BLaER1 treated with 17β-estradiol and CSF1 and Interleukin-3, amounts not matched to agents 10 nM and 100 nM (cell line): Measurements from ENCODE around the gene GALNT18.
A peak's percentile ranks its signal among the peaks of the same experiment; 100 is the strongest.
"Not testable (repeated sequence)": the region's sequence is repeated elsewhere in the genome, so short reads cannot be mapped to it uniquely, and the experiment has no call there.

Experiments
- H3K27ac ChIP-seq, 11 experiments: shearing (Covaris generic); formaldehyde crosslinking; 2 replicates each; pipeline ENCODE4 v1.8.1; 2022
- H3K27me3 ChIP-seq, 11 experiments: shearing (Covaris generic); formaldehyde crosslinking; 2 replicates each; pipeline ENCODE4 v1.8.1; 2022
- H3K36me3 ChIP-seq, 11 experiments: shearing (Covaris generic); formaldehyde crosslinking; 2 replicates each; pipeline ENCODE4 v1.8.1; 2022
- H3K4me1 ChIP-seq, 10 experiments: shearing (Covaris generic); formaldehyde crosslinking; 2 replicates each; pipeline ENCODE4 v1.8.1; 2022
- H3K4me2 ChIP-seq, 11 experiments: shearing (Covaris generic); formaldehyde crosslinking; 2 replicates each; pipeline ENCODE4 v1.8.1; 2022
- H3K4me3 ChIP-seq, 10 experiments: shearing (Covaris generic); formaldehyde crosslinking; 2 replicates each; pipeline ENCODE4 v1.8.1; 2022
- H3K9ac ChIP-seq, 11 experiments: shearing (Covaris generic); formaldehyde crosslinking; 2 replicates each; pipeline ENCODE4 v1.8.1; 2022
- H3K9me3 ChIP-seq, 11 experiments: shearing (Covaris generic); formaldehyde crosslinking; replicated peaks in 1 of 11; 2 replicates each; pipeline ENCODE4 v1.8.1; 2022
- H4K20me1 ChIP-seq, 11 experiments: shearing (Covaris generic); formaldehyde crosslinking; 2 replicates each; pipeline ENCODE4 v1.8.1; 2022
- Cebpa-rat ChIP-seq, 11 experiments: shearing (Covaris generic); IDR thresholded peaks; 2 replicates each; pipeline ENCODE4 v1.8.1; 2022

The GALNT18 gene

GRCh38 chr11:11370255-11370961, 251.4 kb downstream of the GALNT18 start:
- H4K20me1 ChIP-seq: 0 out of 22 replicates have a peak, but pooled peaks cover 0 to 3% (median 0%) of the 10 kb centered on the region in 11 experiments
- no peak overlapping the region for H3K4me3 ChIP-seq
- H3K9ac ChIP-seq: no peak overlapping the region
- peaks cover 0 to 9% (median 0%) of the 10 kb centered on the region in 11 experiments; a peak in 1 of 22 replicates for H3K9me3 ChIP-seq
- H3K4me2 ChIP-seq: peak overlapping the region in 3 of 11 experiments; percentile 2 to 59 (median 38); a peak in 5 of 22 replicates
- no peak for TF ChIP-seq Cebpa-rat (IDR thresholded peaks at IDR 0.05)
- H3K4me1 ChIP-seq: peaks cover 0 to 17% (median 0%) of the 10 kb centered on the region in 10 experiments; a peak in 5 of 20 replicates
- no peaks in the 10 kb centered on the region for H3K36me3 ChIP-seq
- H3K27me3 ChIP-seq: no peaks in the 10 kb centered on the region; a peak in 1 of 22 replicates
- H3K27ac ChIP-seq: no peak overlapping the region

- TF ChIP-seq Cebpa-rat (IDR thresholded peaks at IDR 0.05): no peak
These were observed 255.0 kb downstream of the GALNT18 start for GRCh38 chr11:11366793-11367192.

GRCh38 chr11:11363674-11364073, 258.1 kb downstream of the GALNT18 start:
- Histone ChIP-seq H3K9ac (no peak overlapping the region), H3K4me2 (no peak overlapping the region), H3K36me3 (no peaks in the 10 kb centered on the region), H3K4me1 (no peaks in the 10 kb centered on the region), H3K27me3 (no peaks in the 10 kb centered on the region), H4K20me1 (no peaks in the 10 kb centered on the region), H3K4me3 (no peak overlapping the region), H3K9me3 (peaks cover 0 to 9% (median 0%) of the 10 kb centered on the region in 11 experiments; a peak in 1 of 22 replicates), H3K27ac (no peak overlapping the region)
- TF ChIP-seq Cebpa-rat (IDR thresholded peaks at IDR 0.05): no peak

More at GRCh38 chr11:11366793-11367192, 255.0 kb downstream of the GALNT18 start:
- H3K4me2 ChIP-seq: no peak overlapping the region
- no peaks in the 10 kb centered on the region for H3K27me3 ChIP-seq
- peaks cover 0 to 17% (median 0%) of the 10 kb centered on the region in 10 experiments; a peak in 5 of 20 replicates for H3K4me1 ChIP-seq
- no peak overlapping the region for H3K9ac ChIP-seq
- no peak overlapping the region for H3K27ac ChIP-seq
- peaks cover 0 to 9% (median 0%) of the 10 kb centered on the region in 11 experiments; a peak in 1 of 22 replicates for H3K9me3 ChIP-seq
- H4K20me1 ChIP-seq: no peaks in the 10 kb centered on the region
- no peaks in the 10 kb centered on the region for H3K36me3 ChIP-seq
- H3K4me3 ChIP-seq: no peak overlapping the region

- Histone ChIP-seq H3K9me3 (no peaks in the 10 kb centered on the region), H3K9ac (no peak overlapping the region), H3K4me2 (no peak overlapping the region), H3K36me3 (no peaks in the 10 kb centered on the region), H4K20me1 (no peaks in the 10 kb centered on the region), H3K4me1 (no peaks in the 10 kb centered on the region), H3K27ac (no peak overlapping the region), H3K4me3 (no peak overlapping the region), H3K27me3 (no peaks in the 10 kb centered on the region)
- no peak for TF ChIP-seq Cebpa-rat (IDR thresholded peaks at IDR 0.05)
These were observed 262.2 kb downstream of the GALNT18 start for GRCh38 chr11:11359611-11360010.

- TF ChIP-seq Cebpa-rat (IDR thresholded peaks at IDR 0.05): no peak
- no peak overlapping the region for H3K27ac ChIP-seq
- no peak overlapping the region for H3K9ac ChIP-seq
- no peaks in the 10 kb centered on the region for H3K4me1 ChIP-seq
- no peak overlapping the region for H3K4me2 ChIP-seq
- no peaks in the 10 kb centered on the region for H3K9me3 ChIP-seq
- H3K27me3 ChIP-seq: no peaks in the 10 kb centered on the region
- no peak overlapping the region for H3K4me3 ChIP-seq
- H4K20me1 ChIP-seq: no peaks in the 10 kb centered on the region
- H3K36me3 ChIP-seq: no peaks in the 10 kb centered on the region
These were observed 265.0 kb downstream of the GALNT18 start for GRCh38 chr11:11356842-11357241.

GRCh38 chr11:11352878-11353277, 268.9 kb downstream of the GALNT18 start, which contains the start of gene CSNK2A3:
Gene CSNK2A3, minus strand, starts transcription at chr11:11353250. Its CDS starts 131 bp downstream, at chr11:11353119.
- not testable (repeated sequence) for H3K27me3 ChIP-seq, H3K9me3 ChIP-seq, H3K4me2 ChIP-seq, H3K27ac ChIP-seq, H3K4me3 ChIP-seq, H3K4me1 ChIP-seq, H3K36me3 ChIP-seq, H3K9ac ChIP-seq, H4K20me1 ChIP-seq

- not testable (repeated sequence) for H3K36me3 ChIP-seq, H3K4me1 ChIP-seq, H3K4me3 ChIP-seq, H4K20me1 ChIP-seq, H3K4me2 ChIP-seq, H3K27ac ChIP-seq, H3K27me3 ChIP-seq, H3K9me3 ChIP-seq, H3K9ac ChIP-seq
These were observed 270.0 kb downstream of the GALNT18 start for GRCh38 chr11:11351851-11352250.

GRCh38 chr11:11351042-11351586, 270.7 kb downstream of the GALNT18 start:
- H3K9ac ChIP-seq: no peak overlapping the region
- no peaks in the 10 kb centered on the region for H3K4me1 ChIP-seq
- no peaks in the 10 kb centered on the region for H3K36me3 ChIP-seq
- no peaks in the 10 kb centered on the region for H3K27me3 ChIP-seq
- H3K4me2 ChIP-seq: no peak overlapping the region
- H3K27ac ChIP-seq: no peak overlapping the region
- H3K9me3 ChIP-seq: no peaks in the 10 kb centered on the region
- no peak overlapping the region for H3K4me3 ChIP-seq
- H4K20me1 ChIP-seq: no peaks in the 10 kb centered on the region
- no peak for TF ChIP-seq Cebpa-rat (IDR thresholded peaks at IDR 0.05)

- no peaks in the 10 kb centered on the region for H3K36me3 ChIP-seq
- no peak overlapping the region for H3K4me3 ChIP-seq
- H3K27ac ChIP-seq: no peak overlapping the region
- H4K20me1 ChIP-seq: no peaks in the 10 kb centered on the region
- no peaks in the 10 kb centered on the region for H3K27me3 ChIP-seq
- no peaks in the 10 kb centered on the region for H3K9me3 ChIP-seq
- no peak for TF ChIP-seq Cebpa-rat (IDR thresholded peaks at IDR 0.05)
- no peaks in the 10 kb centered on the region for H3K4me1 ChIP-seq
- H3K4me2 ChIP-seq: no peak overlapping the region
- H3K9ac ChIP-seq: no peak overlapping the region
These were observed 271.9 kb downstream of the GALNT18 start for GRCh38 chr11:11349870-11350337.
